ENCODE data around the gene ZNF618.

GRCh38 chr9:114006931-114007691 is 131.0 kb downstream of the ZNF618 start:
- TF ChIP-seq, protein P1, sequence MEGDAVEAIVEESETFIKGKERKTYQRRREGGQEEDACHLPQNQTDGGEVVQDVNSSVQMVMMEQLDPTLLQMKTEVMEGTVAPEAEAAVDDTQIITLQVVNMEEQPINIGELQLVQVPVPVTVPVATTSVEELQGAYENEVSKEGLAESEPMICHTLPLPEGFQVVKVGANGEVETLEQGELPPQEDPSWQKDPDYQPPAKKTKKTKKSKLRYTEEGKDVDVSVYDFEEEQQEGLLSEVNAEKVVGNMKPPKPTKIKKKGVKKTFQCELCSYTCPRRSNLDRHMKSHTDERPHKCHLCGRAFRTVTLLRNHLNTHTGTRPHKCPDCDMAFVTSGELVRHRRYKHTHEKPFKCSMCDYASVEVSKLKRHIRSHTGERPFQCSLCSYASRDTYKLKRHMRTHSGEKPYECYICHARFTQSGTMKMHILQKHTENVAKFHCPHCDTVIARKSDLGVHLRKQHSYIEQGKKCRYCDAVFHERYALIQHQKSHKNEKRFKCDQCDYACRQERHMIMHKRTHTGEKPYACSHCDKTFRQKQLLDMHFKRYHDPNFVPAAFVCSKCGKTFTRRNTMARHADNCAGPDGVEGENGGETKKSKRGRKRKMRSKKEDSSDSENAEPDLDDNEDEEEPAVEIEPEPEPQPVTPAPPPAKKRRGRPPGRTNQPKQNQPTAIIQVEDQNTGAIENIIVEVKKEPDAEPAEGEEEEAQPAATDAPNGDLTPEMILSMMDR (conservative IDR thresholded peaks at IDR 0.05; ENCODE audit: low read length), result no peak
- TF ChIP-seq EZH2phosphoT487 (IDR thresholded peaks at IDR 0.05; ENCODE audit: borderline replicate concordance, low read depth, low read length), result no peak
